GM12801 (cell line): ENCODE data around the gene MAMSTR.

Source experiments
- TF ChIP-seq, protein P1 (sequence below): IDR thresholded peaks from one replicate; pipeline ENCODE4 v1.5.1; 2011; ENCODE audit warnings: control low read depth; ENCODE audit not compliant: insufficient read length; ENCODE audit errors: extremely low read depth

MAMSTR gene

DNA sequence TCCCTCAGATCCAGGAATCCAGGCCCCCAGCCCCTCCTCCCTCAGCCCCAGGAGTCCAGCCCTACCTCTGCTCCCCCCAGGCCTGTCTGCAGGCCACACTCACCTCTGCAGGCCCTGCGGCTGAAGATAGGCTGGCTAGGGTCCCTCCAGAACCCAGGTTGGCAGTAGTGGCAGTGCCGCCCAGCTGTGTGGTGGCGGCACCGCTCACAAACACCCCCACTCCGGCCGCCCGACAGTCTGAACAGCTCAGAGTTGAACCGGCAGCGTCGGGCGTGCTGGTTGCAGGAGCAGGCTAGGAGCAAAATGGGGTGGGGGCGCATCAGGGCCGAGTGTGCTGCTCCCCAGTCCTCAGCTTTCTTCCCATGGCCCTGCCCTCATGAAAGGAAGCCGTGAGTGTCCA lies 55.0 kb downstream of the MAMSTR start:
- TF ChIP-seq, protein P1, sequence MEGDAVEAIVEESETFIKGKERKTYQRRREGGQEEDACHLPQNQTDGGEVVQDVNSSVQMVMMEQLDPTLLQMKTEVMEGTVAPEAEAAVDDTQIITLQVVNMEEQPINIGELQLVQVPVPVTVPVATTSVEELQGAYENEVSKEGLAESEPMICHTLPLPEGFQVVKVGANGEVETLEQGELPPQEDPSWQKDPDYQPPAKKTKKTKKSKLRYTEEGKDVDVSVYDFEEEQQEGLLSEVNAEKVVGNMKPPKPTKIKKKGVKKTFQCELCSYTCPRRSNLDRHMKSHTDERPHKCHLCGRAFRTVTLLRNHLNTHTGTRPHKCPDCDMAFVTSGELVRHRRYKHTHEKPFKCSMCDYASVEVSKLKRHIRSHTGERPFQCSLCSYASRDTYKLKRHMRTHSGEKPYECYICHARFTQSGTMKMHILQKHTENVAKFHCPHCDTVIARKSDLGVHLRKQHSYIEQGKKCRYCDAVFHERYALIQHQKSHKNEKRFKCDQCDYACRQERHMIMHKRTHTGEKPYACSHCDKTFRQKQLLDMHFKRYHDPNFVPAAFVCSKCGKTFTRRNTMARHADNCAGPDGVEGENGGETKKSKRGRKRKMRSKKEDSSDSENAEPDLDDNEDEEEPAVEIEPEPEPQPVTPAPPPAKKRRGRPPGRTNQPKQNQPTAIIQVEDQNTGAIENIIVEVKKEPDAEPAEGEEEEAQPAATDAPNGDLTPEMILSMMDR: no peak

DNA sequence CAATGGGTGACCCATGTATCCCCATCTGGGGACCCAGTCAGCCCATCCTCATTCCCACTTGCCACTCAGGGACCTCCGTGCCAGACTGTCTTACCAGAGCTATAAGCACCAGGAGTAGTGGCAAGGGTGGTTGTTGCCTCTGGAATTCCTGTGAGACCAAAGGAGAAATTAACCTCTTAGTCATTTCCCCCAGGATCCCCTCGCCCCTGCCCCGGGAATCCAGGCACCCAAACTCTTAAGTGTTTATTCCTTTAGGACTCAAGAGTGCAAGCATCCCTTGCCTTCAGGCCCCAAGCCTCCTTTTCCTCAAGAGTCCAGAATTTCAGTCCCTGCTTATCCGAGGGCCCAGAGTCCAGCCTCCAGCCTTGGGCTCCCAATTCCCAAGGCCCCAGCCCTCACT lies 55.9 kb downstream of the MAMSTR start:
- TF ChIP-seq, protein P1: no peak
